Calu3 (cell line): ENCODE results near the gene CAPZA2. TPM values are rescaled to one million over a fixed set of nuclear protein-coding genes. Genes with fewer than 3 reads are reported as not detected.

ENCODE experiments used
- BruUV-seq: library from RNA; stranded (reverse); fragments of 400-500 nt; replicated peaks from 2 replicates; lab custom pipeline; 2021; lab: Mats Ljungman, UMichigan
- CTCF ChIA-PET: fragments of 300-600 bp; sonication (Branson Sonifier 250); formaldehyde crosslinking; loops from one replicate; lab custom pipeline; 2022; ENCODE audit warnings: antibody characterized with exemption; lab: Charles Lee
- DNase-seq: peaks from one replicate; pipeline ENCODE4 v3.0.0; 2022
- H3K27ac Mint-ChIP-seq: one replicate; pipeline ENCODE4 v1.8.0; 2022; ENCODE audit warnings: mixed read lengths; ENCODE audit not compliant: unreplicated experiment
- H3K27me3 Mint-ChIP-seq: one replicate; pipeline ENCODE4 v1.8.0; 2022; ENCODE audit warnings: mixed read lengths; ENCODE audit not compliant: unreplicated experiment
- H3K36me3 Mint-ChIP-seq: one replicate; pipeline ENCODE4 v1.8.0; 2022; ENCODE audit warnings: mild to moderate bottlenecking, moderate library complexity, mixed read lengths; ENCODE audit not compliant: insufficient read depth, unreplicated experiment
- H3K4me1 Mint-ChIP-seq: one replicate; pipeline ENCODE4 v1.8.0; 2022; ENCODE audit warnings: mild to moderate bottlenecking, low read depth, mixed read lengths; ENCODE audit not compliant: unreplicated experiment
- H3K4me3 Mint-ChIP-seq: one replicate; pipeline ENCODE4 v1.8.0; 2022; ENCODE audit warnings: mild to moderate bottlenecking, low read depth, moderate library complexity, mixed read lengths; ENCODE audit not compliant: unreplicated experiment
- H3K9me3 Mint-ChIP-seq: one replicate; pipeline ENCODE4 v1.8.0; 2022; ENCODE audit warnings: low read depth, mixed read lengths; ENCODE audit not compliant: unreplicated experiment
- intact Hi-C: fragments of 100-400 bp; cut with micrococcal nuclease; formaldehyde crosslinking; loops from one replicate; pipeline ENCODE4 v1.10.0; 2022; ENCODE audit not compliant: unreplicated experiment
- total RNA-seq: library from RNA; stranded (reverse); gene quantifications from 2 replicates; pipeline ENCODE4 v1.2.3, GENCODE V29; 2022
- TF ChIP-seq, protein P1 (sequence below): fragments of 200-600 bp; IDR thresholded peaks from one replicate; pipeline ENCODE4 v1.8.0; 2022; ENCODE audit warnings: antibody characterized with exemption; ENCODE audit not compliant: unreplicated experiment

CAPZA2 gene
- total RNA-seq, 1 experiment from 2014 or later, result 209 TPM

DNA sequence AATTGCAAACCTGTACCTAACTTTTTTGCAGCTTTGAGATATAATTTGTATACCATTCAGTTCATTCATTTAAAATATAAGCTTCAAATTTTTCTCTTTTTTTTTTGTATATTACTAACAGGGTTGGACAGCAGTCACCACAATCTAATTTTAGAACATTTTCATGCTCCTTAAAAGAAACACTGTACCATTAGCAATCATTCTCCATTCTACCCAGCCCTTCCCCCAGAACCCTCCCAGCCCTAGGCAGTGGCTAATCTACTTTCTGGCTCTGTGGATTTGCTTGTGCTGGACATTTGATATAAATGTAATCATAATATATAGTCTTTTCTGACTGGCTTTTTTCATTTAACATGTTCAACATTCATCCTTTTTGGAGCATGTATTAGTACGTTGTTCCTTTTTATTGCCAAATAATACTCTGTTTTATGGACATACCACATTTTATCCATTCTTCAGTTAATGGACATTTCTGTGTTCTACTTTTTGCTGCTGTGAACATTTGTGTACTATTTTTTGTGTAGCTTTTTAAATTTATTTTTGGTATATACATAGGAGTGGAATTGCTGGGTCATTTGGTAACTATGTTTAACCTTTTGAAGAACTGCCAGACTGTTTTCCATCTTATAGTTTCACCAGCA is 50.0 kb downstream of the CAPZA2 start:
- no peaks in the 10 kb centered on the region for H3K9me3 Mint-ChIP-seq
- TF ChIP-seq, protein P1, sequence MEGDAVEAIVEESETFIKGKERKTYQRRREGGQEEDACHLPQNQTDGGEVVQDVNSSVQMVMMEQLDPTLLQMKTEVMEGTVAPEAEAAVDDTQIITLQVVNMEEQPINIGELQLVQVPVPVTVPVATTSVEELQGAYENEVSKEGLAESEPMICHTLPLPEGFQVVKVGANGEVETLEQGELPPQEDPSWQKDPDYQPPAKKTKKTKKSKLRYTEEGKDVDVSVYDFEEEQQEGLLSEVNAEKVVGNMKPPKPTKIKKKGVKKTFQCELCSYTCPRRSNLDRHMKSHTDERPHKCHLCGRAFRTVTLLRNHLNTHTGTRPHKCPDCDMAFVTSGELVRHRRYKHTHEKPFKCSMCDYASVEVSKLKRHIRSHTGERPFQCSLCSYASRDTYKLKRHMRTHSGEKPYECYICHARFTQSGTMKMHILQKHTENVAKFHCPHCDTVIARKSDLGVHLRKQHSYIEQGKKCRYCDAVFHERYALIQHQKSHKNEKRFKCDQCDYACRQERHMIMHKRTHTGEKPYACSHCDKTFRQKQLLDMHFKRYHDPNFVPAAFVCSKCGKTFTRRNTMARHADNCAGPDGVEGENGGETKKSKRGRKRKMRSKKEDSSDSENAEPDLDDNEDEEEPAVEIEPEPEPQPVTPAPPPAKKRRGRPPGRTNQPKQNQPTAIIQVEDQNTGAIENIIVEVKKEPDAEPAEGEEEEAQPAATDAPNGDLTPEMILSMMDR, result no peak
- intact Hi-C loops, result no loop called here
- no peaks in the 10 kb centered on the region for H3K27me3 Mint-ChIP-seq
- CTCF ChIA-PET, result no interaction called here
- DNase-seq, result no peak
- no peak overlapping the region for H3K4me3 Mint-ChIP-seq
- H3K27ac Mint-ChIP-seq, result no peak overlapping the region
- peaks cover 36% of the 10 kb centered on the region for H3K36me3 Mint-ChIP-seq
- H3K4me1 Mint-ChIP-seq, result no peaks in the 10 kb centered on the region
- BruUV-seq, result no TSS peak

DNA sequence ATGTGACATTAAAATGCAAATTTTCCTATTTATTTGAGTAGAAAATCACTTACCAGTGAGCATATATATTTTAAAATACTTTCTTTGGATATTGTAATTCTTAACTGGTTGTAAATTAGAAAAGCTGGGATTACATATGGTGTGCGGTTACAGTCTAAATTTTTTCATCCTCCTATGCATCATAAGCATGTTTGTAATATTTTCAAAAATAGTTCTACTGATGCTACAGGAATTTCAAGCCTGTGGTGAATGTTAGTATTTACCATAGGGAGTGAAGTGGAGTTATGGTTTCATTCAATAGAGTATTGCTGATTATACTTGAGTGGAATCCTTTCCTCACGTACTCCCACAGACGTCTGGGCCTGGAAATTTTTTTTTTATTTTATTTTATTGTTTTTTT is 56.3 kb downstream of the CAPZA2 start:
- Mint-ChIP-seq H3K36me3 (peaks cover 35% of the 10 kb centered on the region), H3K27me3 (no peaks in the 10 kb centered on the region), H3K4me3 (no peak overlapping the region), H3K4me1 (no peaks in the 10 kb centered on the region), H3K27ac (no peak overlapping the region), H3K9me3 (no peaks in the 10 kb centered on the region)
- CTCF ChIA-PET, result no interaction called here
- no peak for DNase-seq
- intact Hi-C loops, result no loop called here
- TF ChIP-seq, protein P1, result no peak
- BruUV-seq, result no TSS peak

DNA sequence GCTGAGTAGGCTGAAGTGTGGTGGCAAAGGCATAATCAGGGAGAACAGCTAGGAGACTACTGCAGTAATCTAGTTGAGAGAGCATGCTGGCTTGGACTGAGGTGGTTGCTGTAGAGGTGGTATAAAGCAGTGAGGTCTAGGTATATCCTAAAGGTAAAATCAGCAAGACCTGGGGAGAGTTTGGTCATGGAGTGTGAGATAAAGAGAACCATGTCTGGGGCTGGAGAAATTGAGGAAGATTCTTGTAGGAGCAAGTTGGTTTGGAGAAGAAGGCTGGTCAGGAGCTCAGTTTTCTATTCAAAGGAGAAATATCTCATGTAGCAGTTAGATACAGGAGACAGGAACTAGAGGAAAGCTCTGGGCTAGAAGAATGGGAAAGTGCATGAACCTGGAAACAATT is 58.0 kb downstream of the CAPZA2 start:
- DNase-seq, result no peak
- CTCF ChIA-PET, result no interaction called here
- BruUV-seq, result no TSS peak
- H3K27ac Mint-ChIP-seq, result no peak overlapping the region
- TF ChIP-seq, protein P1, result no peak
- peaks cover 28% of the 10 kb centered on the region for H3K36me3 Mint-ChIP-seq
- H3K4me1 Mint-ChIP-seq, result no peaks in the 10 kb centered on the region
- no peak overlapping the region for H3K4me3 Mint-ChIP-seq
- H3K27me3 Mint-ChIP-seq, result no peaks in the 10 kb centered on the region
- no peaks in the 10 kb centered on the region for H3K9me3 Mint-ChIP-seq
- intact Hi-C loops, result no loop called here

DNA sequence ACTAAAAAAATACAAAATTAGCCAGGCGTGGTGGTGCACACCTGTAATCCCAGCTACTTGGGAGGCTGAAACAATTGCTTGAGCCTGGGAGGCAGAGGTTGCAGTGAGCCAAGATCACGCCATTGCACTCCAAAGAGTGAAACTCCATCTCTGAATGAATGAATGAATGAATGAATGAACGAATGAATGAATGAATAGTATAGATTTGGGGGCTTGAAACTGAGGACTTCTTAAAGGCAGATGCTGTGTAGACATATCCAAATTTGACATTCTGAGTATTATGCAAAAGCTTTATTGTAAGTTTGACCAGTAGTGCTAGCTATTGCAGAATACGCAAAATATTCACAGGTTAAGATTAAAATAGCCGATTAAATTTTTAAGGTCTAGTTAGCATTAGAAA is 60.2 kb downstream of the CAPZA2 start:
- TF ChIP-seq, protein P1, result no peak
- Mint-ChIP-seq H3K9me3 (no peaks in the 10 kb centered on the region), H3K4me3 (no peak overlapping the region), H3K27ac (no peak overlapping the region), H3K36me3 (peaks cover 16% of the 10 kb centered on the region), H3K27me3 (no peaks in the 10 kb centered on the region), H3K4me1 (no peaks in the 10 kb centered on the region)
- DNase-seq, result no peak
- intact Hi-C loops, result no loop called here
- CTCF ChIA-PET, result no interaction called here
- no TSS peak for BruUV-seq
